H1 (cell line): ENCODE results near the gene PPP1R17. TPM values are rescaled to one million over a fixed set of nuclear protein-coding genes. Genes with fewer than 3 reads are reported as not detected.

Experiments used
- CTCF ChIA-PET: fragments of 300-600 bp; sonication (Branson Sonifier 250); formaldehyde crosslinking; loops from one replicate; lab custom pipeline; 2021; ENCODE audit not compliant: partially characterized antibody; lab: Charles Lee
- POLR2A ChIA-PET: fragments of 300-600 bp; sonication (Branson Sonifier 250); formaldehyde crosslinking; loops from one replicate; lab custom pipeline; 2021; ENCODE audit warnings: inconsistent platforms; ENCODE audit not compliant: partially characterized antibody; lab: Charles Lee
- DNase-seq, 2 experiments: peaks; one replicate each; pipeline versions ENCODE4 v3.0.0 to v3.0.0-alpha.2; 2010 to 2022; ENCODE audit warnings: low spot score in 2 of 2, low read depth in 1 of 2, mixed read lengths in 1 of 2
- FAIRE-seq: peaks from 2 replicates; lab custom pipeline; 2011; peaks lifted over from hg19 to GRCh38; lab: Jason Lieb, UNC
- H2AFZ ChIP-seq: 2 replicates; pipeline ENCODE4 v1.8.1; 2012; ENCODE audit warnings: low read length, inconsistent platforms
- H2AK5ac ChIP-seq: 2 replicates; pipeline ENCODE4 v1.6.1; 2013; ENCODE audit warnings: low read depth, low read length
- H2BK120ac ChIP-seq: replicated peaks from 2 replicates; pipeline ENCODE3; 2013; ENCODE audit warnings: low read depth, low read length, inconsistent platforms
- H2BK12ac ChIP-seq: 2 replicates; pipeline ENCODE4 v1.6.1; 2013; ENCODE audit warnings: low read depth, low read length
- H2BK15ac ChIP-seq: 2 replicates; pipeline ENCODE4 v1.6.1; 2013; ENCODE audit warnings: low read length
- H2BK20ac ChIP-seq: 2 replicates; pipeline ENCODE4 v1.6.1; 2013; ENCODE audit warnings: low read length
- H2BK5ac ChIP-seq: 2 replicates; pipeline ENCODE4 v1.6.1; 2013; ENCODE audit warnings: low read depth, low read length
- H3K14ac ChIP-seq: 2 replicates; pipeline ENCODE4 v1.6.1; 2013; ENCODE audit warnings: inconsistent platforms; ENCODE audit not compliant: insufficient read length
- H3K18ac ChIP-seq: 2 replicates; pipeline ENCODE4 v1.6.1; 2013; ENCODE audit warnings: low read length; ENCODE audit errors: extremely low read depth
- H3K23ac ChIP-seq: 2 replicates; pipeline ENCODE4 v1.6.1; 2013; ENCODE audit warnings: inconsistent platforms; ENCODE audit not compliant: insufficient read length
- H3K23me2 ChIP-seq: 2 replicates; pipeline ENCODE4 v1.6.1; 2013; ENCODE audit warnings: low read depth, low read length
- H3K27ac ChIP-seq: 2 replicates; pipeline ENCODE4 v1.6.1; 2011; ENCODE audit warnings: low read depth, low read length, inconsistent platforms
- H3K27me3 ChIP-seq, 4 experiments: replicated peaks in 1 of 4; 1 replicate in 1 of 4; 2 replicates in 3 of 4; pipeline versions ENCODE4 v1.6.1 to v1.8.1; 2011 to 2013; ENCODE audit warnings: low read length in 3 of 4, mild to moderate bottlenecking in 3 of 4, inconsistent platforms in 2 of 4, mixed read lengths in 2 of 4, moderate library complexity in 1 of 4; ENCODE audit not compliant: control insufficient read depth in 3 of 4, insufficient read depth in 3 of 4; ENCODE audit errors: extremely low read depth in 1 of 4
- H3K36me3 ChIP-seq, 4 experiments: 2 replicates each; pipeline versions ENCODE4 v1.6.1 to v1.8.1; 2011 to 2013; ENCODE audit warnings: mild to moderate bottlenecking in 4 of 4, low read length in 3 of 4, moderate library complexity in 2 of 4, control low read depth in 1 of 4, inconsistent platforms in 1 of 4; ENCODE audit not compliant: insufficient read depth in 4 of 4, control insufficient read depth in 2 of 4
- H3K4ac ChIP-seq: replicated peaks from 2 replicates; pipeline ENCODE3; 2013; ENCODE audit warnings: low read length, low read depth, mixed read lengths, inconsistent platforms; ENCODE audit not compliant: insufficient read length
- H3K4me1 ChIP-seq, 4 experiments: replicated peaks in 1 of 4; 1 replicate in 1 of 4; 2 replicates in 3 of 4; pipeline versions ENCODE4 v1.6.1 to v1.8.1; 2011 to 2013; ENCODE audit warnings: low read length in 3 of 4, inconsistent platforms in 2 of 4, mixed read lengths in 1 of 4; ENCODE audit not compliant: insufficient read depth in 4 of 4, control insufficient read depth in 3 of 4
- H3K4me2 ChIP-seq, 2 experiments: 2 replicates each; pipeline versions ENCODE4 v1.6.1 to v1.8.1; 2011 to 2013; ENCODE audit warnings: low read depth in 2 of 2, low read length in 2 of 2, control low read depth in 1 of 2, inconsistent platforms in 1 of 2, mild to moderate bottlenecking in 1 of 2; ENCODE audit not compliant: insufficient read depth in 1 of 2
- H3K4me3 ChIP-seq, 4 experiments: fragments of 200-600, 300-600 bp in 1 of 4; sonication (generic), shearing (Covaris generic), sonication (Bioruptor Twin) in 1 of 4; 2 replicates each; pipeline versions ENCODE4 v1.5.1 to v1.8.1; 2011 to 2016; ENCODE audit warnings: low read length in 4 of 4, low read depth in 3 of 4, control low read depth in 2 of 4, inconsistent platforms in 2 of 4, mild to moderate bottlenecking in 2 of 4, mixed read lengths in 1 of 4, moderate library complexity in 1 of 4; ENCODE audit not compliant: insufficient read depth in 2 of 4; ENCODE audit errors: extremely low read depth in 1 of 4
- H3K56ac ChIP-seq: replicated peaks from 2 replicates; pipeline ENCODE3; 2013; ENCODE audit warnings: low read depth, mild to moderate bottlenecking, mixed read lengths, low read length, inconsistent platforms; ENCODE audit not compliant: insufficient read length
- H3K79me1 ChIP-seq: 2 replicates; pipeline ENCODE4 v1.6.1; 2013; ENCODE audit warnings: low read depth, low read length, control low read depth
- H3K79me2 ChIP-seq, 2 experiments: 2 replicates each; pipeline versions ENCODE4 v1.6.1 to v1.8.1; 2012 to 2013; ENCODE audit warnings: low read length in 2 of 2, mild to moderate bottlenecking in 2 of 2, inconsistent platforms in 1 of 2; ENCODE audit not compliant: insufficient read depth in 2 of 2, control insufficient read depth in 1 of 2
- H3K9ac ChIP-seq, 4 experiments: replicated peaks in 1 of 4; 1 replicate in 1 of 4; 2 replicates in 3 of 4; pipeline versions ENCODE4 v1.6.1 to v1.8.1; 2011 to 2013; ENCODE audit warnings: low read depth in 3 of 4, low read length in 3 of 4, control low read depth in 2 of 4, mild to moderate bottlenecking in 2 of 4, moderate library complexity in 2 of 4, inconsistent platforms in 1 of 4; ENCODE audit errors: extremely low read depth in 1 of 4
- H3K9me3 ChIP-seq, 2 experiments: 2 replicates each; pipeline versions ENCODE4 v1.6.1 to v1.8.1; 2012 to 2013; ENCODE audit warnings: mild to moderate bottlenecking in 2 of 2, moderate library complexity in 2 of 2, control low read depth in 1 of 2, inconsistent platforms in 1 of 2, low read depth in 1 of 2, low read length in 1 of 2, mixed read lengths in 1 of 2; ENCODE audit not compliant: insufficient read depth in 2 of 2
- H4K20me1 ChIP-seq, 2 experiments: replicated peaks in 1 of 2; 2 replicates each; pipeline versions ENCODE3 to v1.8.1; 2011 to 2013; ENCODE audit warnings: inconsistent platforms in 2 of 2, low read length in 2 of 2, mild to moderate bottlenecking in 1 of 2; ENCODE audit not compliant: insufficient read depth in 2 of 2, control insufficient read depth in 1 of 2
- H4K5ac ChIP-seq: 2 replicates; pipeline ENCODE4 v1.6.1; 2013; ENCODE audit warnings: low read length, low read depth, mixed read lengths, inconsistent platforms; ENCODE audit not compliant: insufficient read length
- H4K8ac ChIP-seq: 2 replicates; pipeline ENCODE4 v1.8.0; 2013; ENCODE audit warnings: mild to moderate bottlenecking, moderate library complexity, low read length, inconsistent platforms; ENCODE audit not compliant: insufficient read depth; ENCODE audit errors: extremely low read depth
- H4K91ac ChIP-seq: replicated peaks from 2 replicates; pipeline ENCODE3; 2013; ENCODE audit warnings: low read length, mixed read lengths, inconsistent platforms; ENCODE audit not compliant: insufficient read length
- ASH2L ChIP-seq: fragments of 200-600, 300-600 bp; sonication (generic); IDR thresholded peaks from one replicate; pipeline ENCODE4 v1.7.1; 2017; ENCODE audit warnings: low read length
- ATF3 ChIP-seq: IDR thresholded peaks from 2 replicates; pipeline ENCODE4 v1.6.1; 2011; ENCODE audit warnings: low read depth, mild to moderate bottlenecking, low read length; ENCODE audit not compliant: insufficient read depth
- BACH1 ChIP-seq: IDR thresholded peaks from 2 replicates; pipeline ENCODE4 v1.6.1; 2012; ENCODE audit warnings: low read length, improper control_type of control experiment
- CBX8 ChIP-seq: fragments of 300-800, 300-1000 bp; sonication (generic); IDR thresholded peaks from 2 replicates; pipeline ENCODE4 v1.7.1; 2016; ENCODE audit warnings: low read depth, low read length, borderline replicate concordance
- CEBPB ChIP-seq: IDR thresholded peaks from 2 replicates; pipeline ENCODE4 v1.6.1; 2012; ENCODE audit warnings: low read depth, low read length
- HDAC2 ChIP-seq, 2 experiments: fragments of 300-600 bp in 1 of 2; sonication (generic) in 1 of 2; IDR thresholded peaks; 2 replicates each; pipeline ENCODE4 v1.6.1; 2011 to 2012; ENCODE audit warnings: low read depth in 2 of 2, low read length in 2 of 2, mild to moderate bottlenecking in 2 of 2, moderate library complexity in 2 of 2, borderline replicate concordance in 1 of 2, inconsistent platforms in 1 of 2
- POLR2AphosphoS5 ChIP-seq: IDR thresholded peaks from 2 replicates; pipeline ENCODE4 v1.6.1; 2011; ENCODE audit warnings: low read depth, low read length
- RNF2 ChIP-seq: fragments of 200-900, 300-1000 bp; sonication (generic); IDR thresholded peaks from 2 replicates; pipeline ENCODE4 v1.7.1; 2016; ENCODE audit warnings: borderline replicate concordance, low read depth, mild to moderate bottlenecking, antibody characterized with exemption, low read length; ENCODE audit not compliant: poor library complexity, severe bottlenecking; ENCODE audit errors: missing control alignments
- SIN3A ChIP-seq, 2 experiments: IDR thresholded peaks in 1 of 2; conservative IDR thresholded peaks in 1 of 2; 2 replicates each; pipeline ENCODE4 v1.6.1; 2011 to 2012; ENCODE audit warnings: low read length in 2 of 2, improper control_type of control experiment in 1 of 2, low read depth in 1 of 2, mild to moderate bottlenecking in 1 of 2
- TAF1 ChIP-seq: IDR thresholded peaks from 2 replicates; pipeline ENCODE4 v1.6.1; 2011; ENCODE audit warnings: mild to moderate bottlenecking, low read depth, low read length
- TBP ChIP-seq: IDR thresholded peaks from 2 replicates; pipeline ENCODE4 v1.6.1; 2011; ENCODE audit warnings: low read depth, low read length, improper control_type of control experiment
- WGBS, 2 experiments: shearing (Covaris generic) in 1 of 2; methylation state at CpG; one replicate each; pipeline versions ENCODE4 v1.1.6 to v1.1.7; 2013 to 2015; ENCODE audit warnings: low lambda C conversion rate in 2 of 2, mixed read lengths in 2 of 2, inconsistent platforms in 1 of 2, low coverage in 1 of 2, missing lambda C conversion rate in 1 of 2; ENCODE audit not compliant: insufficient replicate concordance in 2 of 2, insufficient coverage in 1 of 2, insufficient read length in 1 of 2; ENCODE audit errors: extremely low coverage in 1 of 2, missing lambda C conversion rate in 1 of 2; 5-methylcytosine and 5-hydroxymethylcytosine counted together
- polyA plus RNA-seq, 7 experiments: library from polyadenylated mRNA; depleted of rRNA in 3 of 7; stranded (reverse) in 5 of 7; unstranded in 2 of 7; fragments of >200 nt in 5 of 7; fragments of 200-250 nt in 2 of 7; gene quantifications; 1 replicate in 5 of 7; 2 replicates in 1 of 7; 4 replicates in 1 of 7; pipeline versions ENCODE4 v1.2.1 to v1.2.3, GENCODE V29; 2011 to 2013; ENCODE audit warnings: missing spikeins in 2 of 7, mixed read lengths in 2 of 7
- total RNA-seq: library from RNA; stranded (reverse); fragmentation: NEBNext Ultra II Directional; extraction: Animal tissue kit (Norgen Biotek cat#: 25700); gene quantifications from 2 replicates; pipeline ENCODE4 v1.2.1, GENCODE V29; 2021

The PPP1R17 gene
- total and polyA plus RNA-seq, 2 of the 8 experiments (the other 6 are each of a cell fraction or from before 2014, with no cell fraction given): 1.5 to 2.5 TPM

GRCh38 chr7:31695859-31696614 is 9.0 kb downstream of the PPP1R17 start:
- Histone ChIP-seq H2BK20ac (no peak overlapping the region), H3K14ac (no peak overlapping the region), H3K18ac (no peak overlapping the region), H3K27me3 (no peaks in the 10 kb centered on the region), H3K9ac (no peak overlapping the region), H3K4me2 (no peak overlapping the region), H3K23me2 (no peaks in the 10 kb centered on the region), H2AK5ac (no peak overlapping the region), H3K79me2 (no peaks in the 10 kb centered on the region), H3K4me1 (peaks cover 0 to 4% (median 0%) of the 10 kb centered on the region in 4 experiments; a peak in 1 of 7 replicates), H3K4ac (no peak overlapping the region), H3K36me3 (no peaks in the 10 kb centered on the region), H2BK120ac (no peak overlapping the region), H3K79me1 (no peaks in the 10 kb centered on the region), H3K56ac (no peak overlapping the region), H4K20me1 (no peaks in the 10 kb centered on the region), H4K5ac (no peak overlapping the region), H3K27ac (no peak overlapping the region), H2BK5ac (no peak overlapping the region), H2BK12ac (no peak overlapping the region), H3K4me3 (no peak overlapping the region), H3K23ac (no peak overlapping the region), H4K91ac (no peak overlapping the region), H2BK15ac (no peak overlapping the region), H3K9me3 (no peaks in the 10 kb centered on the region), H2AFZ (no peak overlapping the region), H4K8ac (no peak overlapping the region)
- POLR2A ChIA-PET: no interaction called here
- CTCF ChIA-PET: interaction anchor here (0.6 to 2.5 kb wide), 11 partner anchors 9 to 1090 kb away, joined by 3 to 8 read pairs (median 3); partner anchors contain the start of genes ADCYAP1R1 and PPP1R17
- DNase-seq: no peak
- 89% methylated on average over 6 of the region's 6 CpGs; no CpG with 5 or more reads in 1 of the 2 experiments for WGBS, 2 experiments
- no peak for FAIRE-seq
- TF ChIP-seq RNF2: no peak
- TF ChIP-seq CEBPB: no peak
- TF ChIP-seq CBX8: no peak
- no peak for TF ChIP-seq HDAC2 (IDR thresholded peaks at IDR 0.05; ENCODE audit: borderline replicate concordance in 1 of 2, low read depth in 2 of 2, low read length in 2 of 2)
- TF ChIP-seq ATF3: no peak
- TF ChIP-seq SIN3A (conservative IDR thresholded peaks at IDR 0.05 in 1 of 2, IDR thresholded peaks at IDR 0.05 in 1 of 2; ENCODE audit: low read depth in 1 of 2, low read length in 2 of 2): no peak
- no peak for TF ChIP-seq POLR2AphosphoS5
- TF ChIP-seq BACH1: no peak
- TF ChIP-seq TAF1: no peak
- TF ChIP-seq TBP: no peak
- no peak for TF ChIP-seq ASH2L
